Measurements from ENCODE around the gene CNTLN.

- TF ChIP-seq PBX3 (IDR thresholded peaks at IDR 0.05), result no peak
- TF ChIP-seq RFX5 (IDR thresholded peaks at IDR 0.05), result no peak
- no peak for TF ChIP-seq JUN (IDR thresholded peaks at IDR 0.05)
- no peak for TF ChIP-seq RAD21 (conservative IDR thresholded peaks at IDR 0.05 in 1 of 2, IDR thresholded peaks at IDR 0.05 in 1 of 2)
- TF ChIP-seq NPAS2 (CRISPR knock-in tag; IDR thresholded peaks at IDR 0.05; ENCODE audit: borderline replicate concordance), result no peak
- TF ChIP-seq CTCF (IDR thresholded peaks at IDR 0.05), result no peak
- no peak for TF ChIP-seq JUNB (IDR thresholded peaks at IDR 0.05)
- no peak for TF ChIP-seq NR3C1 (IDR thresholded peaks at IDR 0.05)
Measured at GRCh38 chr9:17280350-17281012, 145.6 kb downstream of the CNTLN start.
